GM12878 (cell line): ENCODE results near the gene CDK4. TPM values are rescaled to one million over a fixed set of nuclear protein-coding genes. Genes with fewer than 3 reads are reported as not detected.

Source experiments
- ATAC-seq: fragments of 200-7000 bp; cut with Tn5 transposase; 3 replicates; pipeline ENCODE4 v1.9.1; 2020; ENCODE audit warnings: mild to moderate bottlenecking, moderate library complexity
- BruUV-seq: library from RNA; stranded (reverse); fragments of 400-500 nt; replicated peaks from 2 replicates; lab custom pipeline; 2021; lab: Mats Ljungman, UMichigan
- CTCF ChIA-PET: fragments of 300-600 bp; sonication (Branson Sonifier 250); formaldehyde crosslinking; extraction: SDS; loops from one replicate; lab custom pipeline; 2021; ENCODE audit warnings: inconsistent platforms; lab: Yijun Ruan, JAX
- POLR2A ChIA-PET: fragments of 350-600 bp; formaldehyde crosslinking; extraction: SDS; loops from one replicate; lab custom pipeline; 2021; ENCODE audit warnings: inconsistent platforms; lab: Charles Lee
- RAD21 ChIA-PET: fragments of 300-600 bp; sonication (Branson Sonifier 250); formaldehyde crosslinking; loops from one replicate; lab custom pipeline; 2023; ENCODE audit warnings: antibody characterized with exemption; ENCODE audit not compliant: unreplicated experiment; lab: Charles Lee
- SMC1A ChIA-PET: fragments of 300-600 bp; sonication (Branson Sonifier 250); formaldehyde crosslinking; loops from one replicate; lab custom pipeline; 2023; ENCODE audit not compliant: unreplicated experiment, uncharacterized antibody; lab: Charles Lee
- DNase-seq: peaks from one replicate; pipeline ENCODE4 v3.0.0-alpha.2; 2011; ENCODE audit warnings: low read depth, low spot score
- FAIRE-seq: peaks from 3 replicates; lab custom pipeline; 2011; peaks lifted over from hg19 to GRCh38; lab: Jason Lieb, UNC
- H2AFZ ChIP-seq: 2 replicates; pipeline ENCODE4 v1.6.0; 2011; ENCODE audit warnings: low read depth, low read length, control low read depth; ENCODE audit not compliant: control insufficient read depth
- H3K27ac ChIP-seq: 2 replicates; pipeline ENCODE4 v1.5.1; 2011; ENCODE audit warnings: control low read depth; ENCODE audit not compliant: control insufficient read depth, insufficient read depth
- H3K27me3 ChIP-seq, 2 experiments: replicated peaks in 1 of 2; 2 replicates each; pipeline versions ENCODE4 v1.6.0 to v1.6.1; 2011; ENCODE audit warnings: low read length in 1 of 2; ENCODE audit not compliant: control insufficient read depth in 2 of 2, insufficient read depth in 2 of 2
- H3K36me3 ChIP-seq, 2 experiments: 2 replicates each; pipeline ENCODE4 v1.5.1; 2011; ENCODE audit warnings: low read length in 1 of 2; ENCODE audit not compliant: control insufficient read depth in 2 of 2, insufficient read depth in 2 of 2
- H3K4me1 ChIP-seq: 2 replicates; pipeline ENCODE4 v1.6.1; 2011; ENCODE audit warnings: mild to moderate bottlenecking, low read length, moderate library complexity, mixed read lengths; ENCODE audit not compliant: control insufficient read depth, insufficient read depth
- H3K4me2 ChIP-seq: 2 replicates; pipeline ENCODE4 v1.6.0; 2011; ENCODE audit warnings: control low read depth; ENCODE audit not compliant: control insufficient read depth, insufficient read depth
- H3K4me3 ChIP-seq: fragments of 200-600 bp; sonication (generic); 2 replicates; pipeline ENCODE4 v1.5.1; 2016
- H3K79me2 ChIP-seq: 2 replicates; pipeline ENCODE4 v1.6.0; 2011; ENCODE audit warnings: low read length; ENCODE audit not compliant: control insufficient read depth, insufficient read depth
- H3K9ac ChIP-seq: 2 replicates; pipeline ENCODE4 v1.8.0; 2011; ENCODE audit warnings: low read length, control low read depth, mixed read lengths; ENCODE audit not compliant: control insufficient read depth, insufficient read depth
- H3K9me3 ChIP-seq: replicated peaks from 3 replicates; pipeline ENCODE4 v1.5.1; 2011; ENCODE audit warnings: mild to moderate bottlenecking, low read length; ENCODE audit not compliant: control insufficient read depth, insufficient read depth
- H4K20me1 ChIP-seq: 2 replicates; pipeline ENCODE4 v1.6.0; 2011; ENCODE audit not compliant: control insufficient read depth, insufficient read depth
- BMI1 ChIP-seq: fragments of 450-650 bp; IDR thresholded peaks from 2 replicates; pipeline ENCODE4 v1.6.1; 2016; ENCODE audit warnings: mild to moderate bottlenecking, moderate library complexity, borderline replicate concordance
- CBFB ChIP-seq: IDR thresholded peaks from 2 replicates; pipeline ENCODE4 v1.6.1; 2016; ENCODE audit warnings: antibody characterized with exemption, low read depth
- CBX5 ChIP-seq: sonication (generic); IDR thresholded peaks from 2 replicates; pipeline ENCODE4 v1.6.1; 2016; ENCODE audit warnings: low read depth, moderate library complexity, mild to moderate bottlenecking, inconsistent platforms
- FOXM1 ChIP-seq: IDR thresholded peaks from 2 replicates; pipeline ENCODE4 v1.6.1; 2012; ENCODE audit warnings: low read depth, mild to moderate bottlenecking, inconsistent platforms, low read length, moderate library complexity
- HDAC2 ChIP-seq: fragments of 200-600 bp; sonication (generic); IDR thresholded peaks from 2 replicates; pipeline ENCODE4 v1.6.1; 2017
- LARP7 ChIP-seq: fragments of 450-650 bp; IDR thresholded peaks from 2 replicates; pipeline ENCODE4 v1.6.1; 2017; ENCODE audit warnings: mild to moderate bottlenecking
- PAX5 ChIP-seq: IDR thresholded peaks from 2 replicates; pipeline ENCODE4 v1.6.1; 2011; ENCODE audit warnings: low read depth, low read length, borderline replicate concordance
- RB1 ChIP-seq: fragments of 450-650 bp; formaldehyde crosslinking; IDR thresholded peaks from 2 replicates; pipeline ENCODE4 v1.6.1; 2017; ENCODE audit warnings: mild to moderate bottlenecking, borderline replicate concordance
- SMAD5 ChIP-seq: IDR thresholded peaks from 2 replicates; pipeline ENCODE4 v1.6.1; 2016; ENCODE audit warnings: antibody characterized with exemption, low read depth
- ZSCAN29 ChIP-seq: fragments of 450-650 bp; IDR thresholded peaks from 2 replicates; pipeline ENCODE4 v1.6.1; 2017; ENCODE audit warnings: mild to moderate bottlenecking, moderate library complexity
- WGBS: methylation state at CpG from one replicate; pipeline ENCODE4 v1.1.6; 2016; ENCODE audit warnings: low lambda C conversion rate; ENCODE audit not compliant: insufficient replicate concordance, insufficient coverage; ENCODE audit errors: missing lambda C conversion rate; 5-methylcytosine and 5-hydroxymethylcytosine counted together
- in situ Hi-C: fragments of 300-500 bp; cut with MboI; formaldehyde crosslinking; loops from 9 replicates; pipeline ENCODE4 v1.14.3; 2018; ENCODE audit warnings: mixed read lengths
- intact Hi-C: fragments of 100-400 bp; cut with micrococcal nuclease; formaldehyde crosslinking; loops from one replicate; pipeline ENCODE4 v1.14.2; 2022; ENCODE audit not compliant: unreplicated experiment
- polyA plus RNA-seq, 11 experiments: library from polyadenylated mRNA; depleted of rRNA in 4 of 11; unstranded in 6 of 11; stranded (reverse) in 5 of 11; fragments of >200 nt; fragmentation: Nextera tagmentation in 4 of 11; fragmentation: Illumina TruSeq in 1 of 11; extraction: Ambion mirVana in 4 of 11; extraction: Trizol in 1 of 11; gene quantifications; 1 replicate in 1 of 11; 2 replicates in 10 of 11; pipeline versions ENCODE4 v1.2.1 to v1.2.3, GENCODE V29; 2011 to 2016; ENCODE audit warnings: inconsistent platforms in 2 of 11, missing spikeins in 2 of 11, low read depth in 1 of 11
- total RNA-seq, 4 experiments: library from RNA; depleted of rRNA in 3 of 4; stranded (reverse); fragments of >200 nt in 3 of 4; fragmentation: Illumina TruSeq in 1 of 4; extraction: Trizol in 1 of 4; gene quantifications; 2 replicates each; pipeline versions ENCODE4 v1.2.1 to v1.2.3, GENCODE V29; 2013 to 2021
- TF ChIP-seq, protein P1 (sequence below): fragments of 450-650 bp; IDR thresholded peaks from 2 replicates; pipeline ENCODE4 v1.6.1; 2017; ENCODE audit warnings: mild to moderate bottlenecking, moderate library complexity

Gene CDK4
- total and polyA plus RNA-seq, 10 of the 15 experiments (the other 5 are each of a cell fraction or from before 2014, with no cell fraction given), result 26.1 to 385 (median 221) TPM

GRCh38 chr12:57735952-57736740 lies 16.0 kb downstream of the CDK4 start:
- ChIA-PET RAD21 (no interaction called here), CTCF (no interaction called here), POLR2A (no interaction called here), SMC1A (no interaction called here)
- BruUV-seq, result no TSS peak
- intact Hi-C loops, result no loop called here
- H3K4me3 ChIP-seq, result no peak overlapping the region
- H3K9me3 ChIP-seq, result no peaks in the 10 kb centered on the region
- peaks cover 7% of the 10 kb centered on the region for H3K4me1 ChIP-seq
- no peak overlapping the region for H2AFZ ChIP-seq
- no peak overlapping the region for H3K4me2 ChIP-seq
- no peak overlapping the region for H3K27ac ChIP-seq
- no peak overlapping the region for H3K9ac ChIP-seq
- H3K79me2 ChIP-seq, result peaks cover 10% of the 10 kb centered on the region
- no peak for ATAC-seq
- TF ChIP-seq CBX5 (no peak), HDAC2 (no peak), LARP7 (no peak), ZSCAN29 (no peak), BMI1 (no peak), RB1 (no peak), SMAD5 (no peak), PAX5 (no peak), CBFB (no peak), FOXM1 (no peak)
- TF ChIP-seq, protein P1, sequence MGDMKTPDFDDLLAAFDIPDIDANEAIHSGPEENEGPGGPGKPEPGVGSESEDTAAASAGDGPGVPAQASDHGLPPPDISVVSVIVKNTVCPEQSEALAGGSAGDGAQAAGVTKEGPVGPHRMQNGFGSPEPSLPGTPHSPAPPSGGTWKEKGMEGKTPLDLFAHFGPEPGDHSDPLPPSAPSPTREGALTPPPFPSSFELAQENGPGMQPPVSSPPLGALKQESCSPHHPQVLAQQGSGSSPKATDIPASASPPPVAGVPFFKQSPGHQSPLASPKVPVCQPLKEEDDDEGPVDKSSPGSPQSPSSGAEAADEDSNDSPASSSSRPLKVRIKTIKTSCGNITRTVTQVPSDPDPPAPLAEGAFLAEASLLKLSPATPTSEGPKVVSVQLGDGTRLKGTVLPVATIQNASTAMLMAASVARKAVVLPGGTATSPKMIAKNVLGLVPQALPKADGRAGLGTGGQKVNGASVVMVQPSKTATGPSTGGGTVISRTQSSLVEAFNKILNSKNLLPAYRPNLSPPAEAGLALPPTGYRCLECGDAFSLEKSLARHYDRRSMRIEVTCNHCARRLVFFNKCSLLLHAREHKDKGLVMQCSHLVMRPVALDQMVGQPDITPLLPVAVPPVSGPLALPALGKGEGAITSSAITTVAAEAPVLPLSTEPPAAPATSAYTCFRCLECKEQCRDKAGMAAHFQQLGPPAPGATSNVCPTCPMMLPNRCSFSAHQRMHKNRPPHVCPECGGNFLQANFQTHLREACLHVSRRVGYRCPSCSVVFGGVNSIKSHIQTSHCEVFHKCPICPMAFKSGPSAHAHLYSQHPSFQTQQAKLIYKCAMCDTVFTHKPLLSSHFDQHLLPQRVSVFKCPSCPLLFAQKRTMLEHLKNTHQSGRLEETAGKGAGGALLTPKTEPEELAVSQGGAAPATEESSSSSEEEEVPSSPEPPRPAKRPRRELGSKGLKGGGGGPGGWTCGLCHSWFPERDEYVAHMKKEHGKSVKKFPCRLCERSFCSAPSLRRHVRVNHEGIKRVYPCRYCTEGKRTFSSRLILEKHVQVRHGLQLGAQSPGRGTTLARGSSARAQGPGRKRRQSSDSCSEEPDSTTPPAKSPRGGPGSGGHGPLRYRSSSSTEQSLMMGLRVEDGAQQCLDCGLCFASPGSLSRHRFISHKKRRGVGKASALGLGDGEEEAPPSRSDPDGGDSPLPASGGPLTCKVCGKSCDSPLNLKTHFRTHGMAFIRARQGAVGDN, result no peak
- TF ChIP-seq, all 136 proteins: peak for 0
- 92% methylated on average over 48 of the region's 49 CpGs for WGBS
- H3K27me3 ChIP-seq, result no peaks in the 10 kb centered on the region
- peaks cover 1 to 4% of the 10 kb centered on the region in 2 experiments; a peak in 3 of 4 replicates for H3K36me3 ChIP-seq
- FAIRE-seq (no peak), DNase-seq (no peak)
- no peaks in the 10 kb centered on the region for H4K20me1 ChIP-seq
- in situ Hi-C loops, result no loop called here
